Stimulated activated CD4-positive, alpha-beta T cell treated with anti-CD3 and anti-CD28 coated beads, Interleukin-12 subunit alpha, Interleukin-12 subunit beta, amount 100 ng/mL, for 24 hours (primary cell): ENCODE data around the gene IP6K1.
"Not testable (repeated sequence)": the region's sequence is repeated elsewhere in the genome, so short reads cannot be mapped to it uniquely, and the experiment has no call there.

Experiments used
- DNase-seq, 2 experiments: peaks; one replicate each; pipeline ENCODE4 v3.0.0-alpha.2; 2020; ENCODE audit warnings: low read depth in 2 of 2

The IP6K1 gene

GRCh38 chr3:49786357-49787181 is at the start of gene IP6K1:
Gene IP6K1, minus strand, starts transcription at chr3:49786542. Its CDS starts 38,502 bp downstream, at chr3:49748040.
- peak; percentile 98 to 100 for DNase-seq

- DNase-seq: no peak
Measured at GRCh38 chr3:49831341-49831740, 45.0 kb upstream of the IP6K1 start.

- no peak for DNase-seq
Measured at GRCh38 chr3:49826016-49826415, 39.7 kb upstream of the IP6K1 start.

- DNase-seq: not testable (repeated sequence)
Measured at GRCh38 chr3:49823131-49823530, 36.8 kb upstream of the IP6K1 start.

GRCh38 chr3:49813497-49814174 is 27.3 kb upstream of the IP6K1 start, which contains the start of gene UBA7:
Gene UBA7, minus strand, starts transcription at chr3:49813953. Its CDS starts 166 bp downstream, at chr3:49813787.
- DNase-seq: no peak

GRCh38 chr3:49812916-49813496 is 26.7 kb upstream of the IP6K1 start:
- no peak for DNase-seq

- no peak for DNase-seq
Measured at GRCh38 chr3:49807431-49808114, 21.2 kb upstream of the IP6K1 start.

- no peak for DNase-seq
Measured at GRCh38 chr3:49806850-49807249, 20.5 kb upstream of the IP6K1 start.

GRCh38 chr3:49805897-49806701 is 19.8 kb upstream of the IP6K1 start:
- DNase-seq: no peak

GRCh38 chr3:49805367-49805782 is 19.0 kb upstream of the IP6K1 start:
- DNase-seq: no peak

- no peak for DNase-seq
Measured at GRCh38 chr3:49804141-49805041, 18.0 kb upstream of the IP6K1 start.

GRCh38 chr3:49803465-49804140 is 17.3 kb upstream of the IP6K1 start:
- no peak for DNase-seq

GRCh38 chr3:49802719-49803464 is 16.6 kb upstream of the IP6K1 start, which contains the start of gene INKA1:
Gene INKA1, plus strand, starts transcription at chr3:49803261. Its CDS starts 132 bp downstream, at chr3:49803393.
- DNase-seq: peak; percentile 73 to 87

- DNase-seq: no peak
Measured at GRCh38 chr3:49801160-49801559, 14.8 kb upstream of the IP6K1 start.

- DNase-seq: no peak
Measured at GRCh38 chr3:49799761-49800160, 13.4 kb upstream of the IP6K1 start, which contains the start of gene CDHR4. Gene CDHR4, minus strand, starts transcription at chr3:49799873. Its CDS starts 61 bp downstream, at chr3:49799812.

GRCh38 chr3:49799105-49799504 is 12.8 kb upstream of the IP6K1 start:
- DNase-seq: no peak

GRCh38 chr3:49794926-49795905 is 8.9 kb upstream of the IP6K1 start:
- DNase-seq: no peak
